ENCODE results near the gene IL12B.
"Not testable (repeated sequence)": the region's sequence is repeated elsewhere in the genome, so short reads cannot be mapped to it uniquely, and the experiment has no call there.

Gene IL12B

GRCh38 chr5:159294921-159295320 is 35.4 kb downstream of the IL12B start:
- H3K4me3 ChIP-seq (ENCODE audit: low read depth, low read length): no peak overlapping the region
- TF ChIP-seq, protein P1, sequence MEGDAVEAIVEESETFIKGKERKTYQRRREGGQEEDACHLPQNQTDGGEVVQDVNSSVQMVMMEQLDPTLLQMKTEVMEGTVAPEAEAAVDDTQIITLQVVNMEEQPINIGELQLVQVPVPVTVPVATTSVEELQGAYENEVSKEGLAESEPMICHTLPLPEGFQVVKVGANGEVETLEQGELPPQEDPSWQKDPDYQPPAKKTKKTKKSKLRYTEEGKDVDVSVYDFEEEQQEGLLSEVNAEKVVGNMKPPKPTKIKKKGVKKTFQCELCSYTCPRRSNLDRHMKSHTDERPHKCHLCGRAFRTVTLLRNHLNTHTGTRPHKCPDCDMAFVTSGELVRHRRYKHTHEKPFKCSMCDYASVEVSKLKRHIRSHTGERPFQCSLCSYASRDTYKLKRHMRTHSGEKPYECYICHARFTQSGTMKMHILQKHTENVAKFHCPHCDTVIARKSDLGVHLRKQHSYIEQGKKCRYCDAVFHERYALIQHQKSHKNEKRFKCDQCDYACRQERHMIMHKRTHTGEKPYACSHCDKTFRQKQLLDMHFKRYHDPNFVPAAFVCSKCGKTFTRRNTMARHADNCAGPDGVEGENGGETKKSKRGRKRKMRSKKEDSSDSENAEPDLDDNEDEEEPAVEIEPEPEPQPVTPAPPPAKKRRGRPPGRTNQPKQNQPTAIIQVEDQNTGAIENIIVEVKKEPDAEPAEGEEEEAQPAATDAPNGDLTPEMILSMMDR (IDR thresholded peaks at IDR 0.05; ENCODE audit: low read depth, low read length): no peak
- DNase-seq (ENCODE audit: low read depth, low spot score): no peak
- in situ Hi-C loops (cut with HindIII; ENCODE audit: low sequenced_read_pairs): no loop called here

DNA sequence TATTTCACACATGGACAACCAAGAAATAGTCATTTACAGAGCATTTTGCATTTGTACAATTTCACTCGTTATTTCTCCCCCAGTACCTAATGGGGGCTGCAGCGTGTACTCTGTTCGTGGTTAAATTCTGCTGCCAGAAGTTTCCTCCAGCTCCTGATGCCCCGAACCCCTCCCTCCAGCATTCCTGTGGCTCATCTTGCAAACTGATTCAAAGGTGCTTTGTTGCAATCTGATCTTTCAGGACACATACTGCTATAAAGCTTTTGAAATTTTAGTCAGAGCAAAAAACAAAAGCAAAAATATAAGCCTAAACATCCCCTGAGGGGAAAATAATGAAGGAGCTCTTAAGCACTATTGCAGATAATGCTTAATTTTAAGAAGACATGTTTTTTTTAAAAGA is 39.5 kb downstream of the IL12B start:
- TF ChIP-seq, protein P1 (IDR thresholded peaks at IDR 0.05; ENCODE audit: low read depth, low read length): no peak
- peak; percentile 41 for DNase-seq (ENCODE audit: low read depth, low spot score)
- H3K4me3 ChIP-seq (ENCODE audit: low read depth, low read length): no peak overlapping the region
- in situ Hi-C loops (cut with HindIII; ENCODE audit: low sequenced_read_pairs): no loop called here

DNA sequence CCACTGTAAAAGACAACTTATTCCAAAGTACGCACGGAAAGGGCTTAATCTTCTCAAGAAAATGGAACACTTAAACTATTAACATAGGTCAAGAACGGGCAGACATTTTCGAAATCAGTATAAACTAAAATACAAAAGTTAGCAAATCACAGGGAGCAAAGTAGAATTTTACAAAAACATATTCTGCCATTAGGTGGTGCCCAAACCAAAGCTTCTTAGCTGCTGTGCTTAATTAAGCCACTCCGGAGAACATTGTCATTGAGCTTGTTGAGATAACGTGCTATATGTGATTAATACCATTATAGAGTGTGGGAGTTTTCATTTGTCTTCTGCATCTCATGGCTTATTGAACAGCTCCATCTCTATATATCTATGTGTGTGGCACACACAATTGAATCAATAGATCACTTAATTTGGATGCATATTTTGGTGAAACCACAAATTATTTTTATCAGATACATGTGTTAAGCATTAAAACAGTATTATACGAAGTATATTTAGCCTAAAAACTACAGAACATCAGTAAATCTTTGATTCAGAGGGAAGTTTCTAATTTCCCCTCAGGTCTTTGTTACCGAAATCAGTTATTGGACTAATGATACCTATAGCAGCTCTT is 43.8 kb downstream of the IL12B start:
- in situ Hi-C loops (cut with HindIII; ENCODE audit: low sequenced_read_pairs): no loop called here
- peak; percentile 48 for DNase-seq (ENCODE audit: low read depth, low spot score)
- TF ChIP-seq, protein P1 (IDR thresholded peaks at IDR 0.05; ENCODE audit: low read depth, low read length): peak; percentile 42
- no peak overlapping the region for H3K4me3 ChIP-seq (ENCODE audit: low read depth, low read length)

GRCh38 chr5:159274676-159275075 is 55.6 kb downstream of the IL12B start:
- TF ChIP-seq, protein P1 (IDR thresholded peaks at IDR 0.05; ENCODE audit: low read depth, low read length): no peak
- no peak overlapping the region for H3K4me3 ChIP-seq (ENCODE audit: low read depth, low read length)
- in situ Hi-C loops (cut with HindIII; ENCODE audit: low sequenced_read_pairs): no loop called here
- DNase-seq (ENCODE audit: low read depth, low spot score): no peak

GRCh38 chr5:159273923-159274322 is 56.4 kb downstream of the IL12B start:
- no peak for DNase-seq (ENCODE audit: low read depth, low spot score)
- no peak overlapping the region for H3K4me3 ChIP-seq (ENCODE audit: low read depth, low read length)
- TF ChIP-seq, protein P1 (IDR thresholded peaks at IDR 0.05; ENCODE audit: low read depth, low read length): no peak
- in situ Hi-C loops (cut with HindIII; ENCODE audit: low sequenced_read_pairs): no loop called here

GRCh38 chr5:159269723-159270122 is 60.6 kb downstream of the IL12B start:
- DNase-seq (ENCODE audit: low read depth, low spot score): no peak
- in situ Hi-C loops (cut with HindIII; ENCODE audit: low sequenced_read_pairs): no loop called here
- no peak overlapping the region for H3K4me3 ChIP-seq (ENCODE audit: low read depth, low read length)
- TF ChIP-seq, protein P1 (IDR thresholded peaks at IDR 0.05; ENCODE audit: low read depth, low read length): no peak

DNA sequence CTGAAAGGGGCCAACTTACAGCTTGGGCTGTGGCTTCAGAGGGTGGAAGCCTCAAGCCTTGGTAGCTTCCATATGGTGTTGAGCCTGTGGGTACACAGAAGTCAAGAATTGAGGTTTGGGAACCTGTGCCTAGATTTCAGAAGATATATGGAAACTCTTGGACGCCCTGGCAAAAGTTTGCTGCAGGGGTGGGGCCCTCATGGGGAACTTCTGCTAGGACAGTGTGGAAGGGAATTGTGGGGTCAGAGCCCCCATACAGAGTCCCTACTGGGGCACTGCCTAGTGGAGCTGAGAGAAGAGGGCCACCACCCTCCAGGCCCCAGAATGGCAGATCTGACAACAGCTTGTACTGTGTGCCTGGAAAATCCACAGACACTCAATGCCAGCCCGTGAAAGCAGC is 63.5 kb downstream of the IL12B start:
- H3K4me3 ChIP-seq (ENCODE audit: low read depth, low read length); DNase-seq (ENCODE audit: low read depth, low spot score); in situ Hi-C loops (cut with HindIII; ENCODE audit: low sequenced_read_pairs): not testable (repeated sequence)

All from astrocyte of the spinal cord (primary cell).